Measurements from ENCODE around the gene GNAI1. TPM values are rescaled to one million over a fixed set of nuclear protein-coding genes. Genes with fewer than 3 reads are reported as not detected.

GNAI1 gene
- total and polyA plus RNA-seq, 12 donors: 14.8 to 125 (median 64.8) TPM

DNA sequence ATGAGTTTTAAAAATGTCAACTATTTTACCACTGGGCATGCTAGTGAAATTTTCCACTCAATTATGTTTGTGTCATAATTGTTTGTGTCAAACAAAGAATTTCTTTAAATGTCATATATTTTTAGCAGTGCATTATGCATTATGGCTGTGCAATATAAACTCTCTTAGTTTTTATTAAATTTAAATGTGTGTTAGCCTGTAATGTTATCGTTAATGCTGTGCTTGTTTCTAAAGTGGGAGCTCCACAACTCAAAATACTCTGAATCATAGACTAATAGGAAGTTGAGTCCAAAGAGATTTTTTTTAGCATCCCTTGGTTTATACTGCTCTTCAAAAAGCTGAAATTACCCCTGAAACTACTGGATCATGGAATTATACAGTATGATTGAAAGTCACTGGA, 26.8 kb downstream of the GNAI1 start:
- intact Hi-C loops (cut with DNase I): no loop called here
- Histone ChIP-seq H3K9me3 (replicated peaks in 1 of 3) (no peaks in the 10 kb centered on the region), H3K27ac (no peak overlapping the region), H3K4me3 (no peak overlapping the region), H3K36me3 (replicated peaks in 1 of 2) (no peaks in the 10 kb centered on the region), H3K27me3 (no peaks in the 10 kb centered on the region), H3K4me1 (replicated peaks in 1 of 2) (peaks cover 0 to 27% of the 10 kb centered on the region in 2 donors)
- TF ChIP-seq POLR2A (IDR thresholded peaks at IDR 0.05): no peak
- TF ChIP-seq, protein P1, sequence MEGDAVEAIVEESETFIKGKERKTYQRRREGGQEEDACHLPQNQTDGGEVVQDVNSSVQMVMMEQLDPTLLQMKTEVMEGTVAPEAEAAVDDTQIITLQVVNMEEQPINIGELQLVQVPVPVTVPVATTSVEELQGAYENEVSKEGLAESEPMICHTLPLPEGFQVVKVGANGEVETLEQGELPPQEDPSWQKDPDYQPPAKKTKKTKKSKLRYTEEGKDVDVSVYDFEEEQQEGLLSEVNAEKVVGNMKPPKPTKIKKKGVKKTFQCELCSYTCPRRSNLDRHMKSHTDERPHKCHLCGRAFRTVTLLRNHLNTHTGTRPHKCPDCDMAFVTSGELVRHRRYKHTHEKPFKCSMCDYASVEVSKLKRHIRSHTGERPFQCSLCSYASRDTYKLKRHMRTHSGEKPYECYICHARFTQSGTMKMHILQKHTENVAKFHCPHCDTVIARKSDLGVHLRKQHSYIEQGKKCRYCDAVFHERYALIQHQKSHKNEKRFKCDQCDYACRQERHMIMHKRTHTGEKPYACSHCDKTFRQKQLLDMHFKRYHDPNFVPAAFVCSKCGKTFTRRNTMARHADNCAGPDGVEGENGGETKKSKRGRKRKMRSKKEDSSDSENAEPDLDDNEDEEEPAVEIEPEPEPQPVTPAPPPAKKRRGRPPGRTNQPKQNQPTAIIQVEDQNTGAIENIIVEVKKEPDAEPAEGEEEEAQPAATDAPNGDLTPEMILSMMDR (IDR thresholded peaks at IDR 0.05): no peak
- no peak for DNase-seq
- 58 to 74% (median 69%) methylated on average over 1 of the region's 1 CpG for WGBS, 4 donors

GRCh38 chr7:80165177-80165576, 30.5 kb downstream of the GNAI1 start:
- Histone ChIP-seq H3K4me3 (no peak overlapping the region), H3K36me3 (replicated peaks in 1 of 2) (no peaks in the 10 kb centered on the region), H3K27ac (no peak overlapping the region), H3K4me1 (replicated peaks in 1 of 2) (peaks cover 0 to 39% of the 10 kb centered on the region in 2 donors), H3K27me3 (no peaks in the 10 kb centered on the region), H3K9me3 (replicated peaks in 1 of 3) (no peaks in the 10 kb centered on the region)
- no peak for DNase-seq
- intact Hi-C loops (cut with DNase I): no loop called here
- TF ChIP-seq POLR2A (IDR thresholded peaks at IDR 0.05): no peak

DNA sequence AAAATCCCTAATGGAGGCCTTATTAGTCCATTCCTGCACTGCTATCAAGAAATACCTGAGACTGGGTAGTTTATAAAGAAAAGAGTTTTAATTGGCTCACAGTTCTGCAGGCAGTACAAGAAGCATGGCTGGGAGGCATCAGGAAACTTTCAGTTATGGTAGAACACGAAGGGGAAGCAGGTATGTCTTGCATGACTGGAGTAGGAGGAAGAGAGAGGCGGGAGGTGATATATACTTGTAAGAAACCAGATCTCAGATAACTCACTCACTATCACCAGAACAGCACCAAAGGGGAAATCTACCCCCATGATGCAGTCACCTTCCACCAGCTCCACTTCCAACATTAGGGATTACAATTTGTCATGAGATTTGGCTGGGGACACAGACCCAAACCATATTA, 35.8 kb downstream of the GNAI1 start:
- intact Hi-C loops (cut with DNase I): no loop called here
- WGBS, 4 donors: 82 to 100% (median 92%) methylated on average over 2 of the region's 2 CpGs
- no peak for DNase-seq
- H3K4me3 ChIP-seq: no peak overlapping the region
- no peaks in the 10 kb centered on the region for H3K27me3 ChIP-seq
- no peaks in the 10 kb centered on the region for H3K9me3 ChIP-seq (replicated peaks in 1 of 3)
- TF ChIP-seq POLR2A (IDR thresholded peaks at IDR 0.05): no peak
- TF ChIP-seq, protein P1 (IDR thresholded peaks at IDR 0.05): no peak
- H3K27ac ChIP-seq: no peak overlapping the region
- H3K36me3 ChIP-seq (replicated peaks in 1 of 2): no peaks in the 10 kb centered on the region
- peaks cover 0 to 30% of the 10 kb centered on the region in 2 donors for H3K4me1 ChIP-seq (replicated peaks in 1 of 2)

- no peak for DNase-seq
- intact Hi-C loops (cut with DNase I): no loop called here
- TF ChIP-seq POLR2A (IDR thresholded peaks at IDR 0.05): no peak
- TF ChIP-seq, protein P1 (IDR thresholded peaks at IDR 0.05): no peak
- no peaks in the 10 kb centered on the region for H3K36me3 ChIP-seq (replicated peaks in 1 of 2)
- H3K9me3 ChIP-seq (replicated peaks in 1 of 3): no peaks in the 10 kb centered on the region
- 47 to 56% (median 53%) methylated on average over 4 of the region's 4 CpGs for WGBS, 4 donors
- H3K4me3 ChIP-seq: no peak overlapping the region
- peaks cover 0 to 10% of the 10 kb centered on the region in 2 donors for H3K4me1 ChIP-seq (replicated peaks in 1 of 2)
- no peaks in the 10 kb centered on the region for H3K27me3 ChIP-seq
- no peak overlapping the region for H3K27ac ChIP-seq
Measured at GRCh38 chr7:80172387-80172786, 37.8 kb downstream of the GNAI1 start.

GRCh38 chr7:80175744-80176143, 41.1 kb downstream of the GNAI1 start:
- H3K36me3 ChIP-seq (replicated peaks in 1 of 2): no peaks in the 10 kb centered on the region
- no peaks in the 10 kb centered on the region for H3K9me3 ChIP-seq (replicated peaks in 1 of 3)
- intact Hi-C loops (cut with DNase I): no loop called here
- no peak overlapping the region for H3K4me3 ChIP-seq
- H3K27ac ChIP-seq: no peak overlapping the region
- DNase-seq: no peak
- TF ChIP-seq, protein P1 (IDR thresholded peaks at IDR 0.05): no peak
- TF ChIP-seq POLR2A (IDR thresholded peaks at IDR 0.05): no peak
- WGBS, 4 donors: 79 to 93% (median 85%) methylated on average over 1 of the region's 1 CpG
- H3K27me3 ChIP-seq: no peaks in the 10 kb centered on the region
- H3K4me1 ChIP-seq (replicated peaks in 1 of 2): peaks cover 0 to 16% of the 10 kb centered on the region in 2 donors
